ENCODE data around the gene FBXL20.

DNA sequence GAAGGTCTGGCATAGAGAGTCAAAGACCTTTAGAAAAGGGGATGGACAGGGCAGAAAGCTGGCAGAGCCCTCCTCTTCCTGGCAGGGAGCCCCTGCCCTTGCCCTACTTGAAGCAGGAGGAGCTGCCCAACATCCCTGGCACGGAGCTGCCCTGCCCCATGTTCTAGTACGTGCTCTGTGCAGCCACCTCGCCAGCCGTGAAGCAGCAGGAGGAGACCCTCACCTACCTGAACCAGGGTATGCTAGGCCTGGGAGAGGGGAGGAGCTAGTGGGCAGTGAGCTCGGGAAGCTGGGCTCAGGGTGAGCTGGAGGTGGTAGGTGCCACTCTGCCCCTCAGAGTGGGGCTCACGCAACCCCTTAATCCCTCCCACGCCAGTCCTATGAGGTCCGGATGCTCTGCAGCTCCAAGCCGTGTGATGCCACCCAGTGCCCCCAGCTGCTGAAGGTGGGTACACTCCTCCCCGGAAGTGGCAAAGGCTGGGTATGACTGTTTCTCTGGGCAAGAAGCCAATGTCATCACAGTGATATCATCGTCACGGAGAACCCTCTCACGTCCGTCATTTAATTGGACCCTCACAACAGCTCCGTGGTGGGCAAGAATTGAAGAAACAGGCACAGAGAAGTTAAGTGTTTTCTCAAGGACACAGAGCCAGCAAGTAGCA lies 163.0 kb downstream of the FBXL20 start:
- no peak for TF ChIP-seq POLR2AphosphoS5 (IDR thresholded peaks at IDR 0.05; ENCODE audit: low read depth, low read length)
- TF ChIP-seq ZNF274 (IDR thresholded peaks at IDR 0.05; ENCODE audit: borderline replicate concordance, extremely low read depth, low read length) = no peak
- TF ChIP-seq, protein P1, sequence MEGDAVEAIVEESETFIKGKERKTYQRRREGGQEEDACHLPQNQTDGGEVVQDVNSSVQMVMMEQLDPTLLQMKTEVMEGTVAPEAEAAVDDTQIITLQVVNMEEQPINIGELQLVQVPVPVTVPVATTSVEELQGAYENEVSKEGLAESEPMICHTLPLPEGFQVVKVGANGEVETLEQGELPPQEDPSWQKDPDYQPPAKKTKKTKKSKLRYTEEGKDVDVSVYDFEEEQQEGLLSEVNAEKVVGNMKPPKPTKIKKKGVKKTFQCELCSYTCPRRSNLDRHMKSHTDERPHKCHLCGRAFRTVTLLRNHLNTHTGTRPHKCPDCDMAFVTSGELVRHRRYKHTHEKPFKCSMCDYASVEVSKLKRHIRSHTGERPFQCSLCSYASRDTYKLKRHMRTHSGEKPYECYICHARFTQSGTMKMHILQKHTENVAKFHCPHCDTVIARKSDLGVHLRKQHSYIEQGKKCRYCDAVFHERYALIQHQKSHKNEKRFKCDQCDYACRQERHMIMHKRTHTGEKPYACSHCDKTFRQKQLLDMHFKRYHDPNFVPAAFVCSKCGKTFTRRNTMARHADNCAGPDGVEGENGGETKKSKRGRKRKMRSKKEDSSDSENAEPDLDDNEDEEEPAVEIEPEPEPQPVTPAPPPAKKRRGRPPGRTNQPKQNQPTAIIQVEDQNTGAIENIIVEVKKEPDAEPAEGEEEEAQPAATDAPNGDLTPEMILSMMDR (IDR thresholded peaks at IDR 0.05; ENCODE audit: control extremely low read depth in 1 of 3, insufficient read depth in 1 of 3, low read depth in 1 of 3, low read length in 3 of 3) = no peak
- no peak for TF ChIP-seq POLR2A (IDR thresholded peaks at IDR 0.05; ENCODE audit: control extremely low read depth in 1 of 2, low read depth in 2 of 2, low read length in 2 of 2)
- no peak for TF ChIP-seq GABPA (IDR thresholded peaks at IDR 0.05; ENCODE audit: borderline replicate concordance, insufficient read depth, low read length)
- no peak for TF ChIP-seq TAF1 (IDR thresholded peaks at IDR 0.05; ENCODE audit: low read depth, low read length)
- TF ChIP-seq CBX5 (IDR thresholded peaks at IDR 0.05; ENCODE audit: low read depth, low read length) = no peak
- TF ChIP-seq, protein P2, sequence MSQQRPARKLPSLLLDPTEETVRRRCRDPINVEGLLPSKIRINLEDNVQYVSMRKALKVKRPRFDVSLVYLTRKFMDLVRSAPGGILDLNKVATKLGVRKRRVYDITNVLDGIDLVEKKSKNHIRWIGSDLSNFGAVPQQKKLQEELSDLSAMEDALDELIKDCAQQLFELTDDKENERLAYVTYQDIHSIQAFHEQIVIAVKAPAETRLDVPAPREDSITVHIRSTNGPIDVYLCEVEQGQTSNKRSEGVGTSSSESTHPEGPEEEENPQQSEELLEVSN (IDR thresholded peaks at IDR 0.05) = no peak

Data from H1 (cell line).